Stimulated activated CD4-positive, alpha-beta T cell treated with anti-CD3 and anti-CD28 coated beads, Interleukin-2, amount 100 ng/mL, for 4 hours (primary cell): ENCODE data around the gene ATP10A.
"Not testable (repeated sequence)": the region's sequence is repeated elsewhere in the genome, so short reads cannot be mapped to it uniquely, and the experiment has no call there.

Experiments used
- DNase-seq: peaks from one replicate; pipeline ENCODE4 v3.0.0-alpha.2; 2020; ENCODE audit warnings: low read depth

Gene ATP10A

DNA sequence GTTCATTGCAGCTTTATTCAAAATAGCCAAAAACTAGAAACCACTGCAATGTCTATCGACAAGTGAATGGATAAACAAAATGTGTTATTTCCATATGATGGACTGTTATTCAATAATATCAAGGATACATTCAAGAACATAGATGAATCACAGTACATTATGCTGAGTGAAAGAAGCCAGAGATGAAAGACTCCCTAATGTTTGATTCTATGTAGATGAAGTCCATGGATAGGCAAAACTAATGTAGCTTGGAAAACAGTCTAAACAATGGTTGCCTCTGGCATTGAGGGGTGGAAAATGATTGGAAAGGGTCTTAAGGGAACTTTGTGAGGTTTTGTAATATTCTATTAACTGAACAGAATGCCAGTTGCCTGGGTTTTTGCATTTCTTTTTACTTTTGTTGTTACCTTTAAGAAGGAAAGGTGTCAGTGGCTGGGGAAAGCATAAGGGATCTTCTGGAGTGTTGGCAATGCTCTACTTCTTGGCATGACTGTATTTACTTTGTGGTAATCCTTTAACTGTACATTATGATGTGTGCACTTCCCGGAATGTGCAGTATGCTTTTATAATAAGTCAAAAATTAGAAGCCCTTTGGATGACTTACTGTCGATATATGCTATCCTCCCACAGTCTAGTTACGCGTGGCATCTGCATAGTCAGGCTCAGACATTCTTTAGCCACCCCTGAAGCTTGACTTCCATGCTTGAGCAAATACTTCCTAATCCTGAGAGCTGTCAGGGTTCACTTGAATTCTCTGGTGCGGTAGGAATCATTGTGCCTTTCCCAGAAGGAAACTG is 20.5 kb upstream of the ATP10A start:
- DNase-seq, result no peak

DNA sequence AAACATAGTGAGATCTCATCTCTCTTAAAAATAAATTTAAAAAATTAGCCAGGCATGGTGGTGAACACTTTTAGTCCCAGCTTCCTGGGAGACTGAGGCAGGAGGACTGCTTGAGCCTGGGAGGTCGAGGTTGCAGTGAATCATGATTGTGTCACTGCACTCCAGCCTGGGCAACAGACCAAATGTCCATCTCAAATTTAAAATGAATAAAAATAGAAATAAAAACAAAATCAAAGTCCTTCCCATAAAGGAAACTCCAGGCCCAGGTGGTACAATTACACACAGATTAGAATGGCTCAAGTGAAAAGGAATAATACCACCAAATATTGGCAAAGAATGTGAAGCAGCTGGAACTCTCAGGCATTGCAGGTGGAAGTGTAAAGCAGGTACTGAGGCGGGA is 19.3 kb upstream of the ATP10A start:
- no peak for DNase-seq

DNA sequence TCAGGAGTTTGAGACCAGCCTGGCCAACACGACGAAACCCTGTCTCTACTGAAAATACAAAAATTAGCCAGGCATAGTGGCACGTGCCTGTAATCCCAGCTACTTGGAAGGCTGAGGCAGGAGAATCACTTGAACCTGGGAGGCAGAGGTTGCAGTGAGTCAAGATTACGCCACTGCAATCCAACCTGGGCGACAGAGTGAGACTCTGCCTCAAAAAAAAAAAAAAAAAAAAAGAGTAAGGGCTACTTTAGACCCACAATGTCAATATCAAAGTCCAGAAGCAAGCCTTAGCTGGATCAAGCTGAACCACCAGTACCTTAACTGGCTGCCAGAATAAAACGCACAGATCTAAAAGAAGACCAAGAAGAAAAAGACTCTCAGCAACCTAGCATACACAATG is 17.8 kb upstream of the ATP10A start:
- not testable (repeated sequence) for DNase-seq

DNA sequence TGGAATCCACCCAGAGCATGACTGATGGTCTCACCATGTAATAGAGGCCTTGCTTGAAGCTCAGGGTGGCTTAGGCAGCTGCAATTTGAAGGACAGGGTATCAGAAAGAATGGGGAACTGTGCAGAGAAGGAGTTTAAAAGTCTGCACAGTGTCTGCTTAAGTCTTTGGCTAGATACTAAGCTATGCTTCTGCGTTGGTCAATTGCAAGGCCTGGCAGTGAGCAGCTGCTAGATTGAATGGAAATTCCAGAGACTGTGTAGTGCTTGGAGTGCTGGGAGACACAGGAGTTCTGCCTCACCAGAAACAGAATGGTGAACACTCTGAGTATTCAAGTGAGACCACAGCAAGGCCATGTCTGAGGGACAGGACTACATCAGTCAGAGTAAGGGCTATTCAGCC is 17.3 kb upstream of the ATP10A start:
- DNase-seq, result no peak

DNA sequence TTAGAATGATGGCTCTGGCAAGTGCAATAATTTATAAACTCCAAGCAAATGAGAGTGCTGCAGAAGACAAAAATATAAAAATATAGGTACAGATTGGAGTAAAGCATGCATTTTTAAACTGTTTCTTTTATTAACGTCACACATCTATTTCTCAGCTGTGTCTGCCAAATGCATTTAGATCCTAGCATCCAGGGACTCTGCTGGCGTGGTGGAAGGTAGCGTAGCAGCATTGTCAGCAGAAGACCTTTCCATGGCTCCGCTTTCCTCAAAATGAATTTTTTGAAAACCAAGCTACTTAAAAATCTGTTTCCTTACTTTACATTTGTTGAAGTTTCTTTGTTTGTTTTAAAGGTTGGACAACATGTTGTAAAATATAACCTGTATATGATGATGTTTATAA is 16.3 kb upstream of the ATP10A start:
- no peak for DNase-seq

DNA sequence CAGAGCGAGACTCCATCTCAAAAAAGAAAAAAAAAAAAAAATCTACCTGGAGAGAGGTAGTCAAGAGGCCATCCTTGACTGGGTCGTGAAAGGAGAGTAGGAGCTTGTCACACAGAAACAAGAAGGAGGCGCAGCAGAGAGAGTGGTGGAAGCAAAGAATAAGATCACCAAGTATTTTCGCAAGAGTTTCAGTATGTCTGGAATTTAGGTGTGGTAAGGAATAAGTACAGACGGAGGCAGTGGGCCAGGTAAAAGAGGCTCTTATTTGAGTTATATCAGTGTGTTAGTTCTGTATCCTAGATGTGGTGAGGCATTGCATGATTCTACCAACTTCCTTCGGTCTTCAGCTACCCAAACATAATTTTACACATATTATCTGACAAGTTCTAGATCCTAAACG is 14.6 kb upstream of the ATP10A start:
- DNase-seq, result no peak

DNA sequence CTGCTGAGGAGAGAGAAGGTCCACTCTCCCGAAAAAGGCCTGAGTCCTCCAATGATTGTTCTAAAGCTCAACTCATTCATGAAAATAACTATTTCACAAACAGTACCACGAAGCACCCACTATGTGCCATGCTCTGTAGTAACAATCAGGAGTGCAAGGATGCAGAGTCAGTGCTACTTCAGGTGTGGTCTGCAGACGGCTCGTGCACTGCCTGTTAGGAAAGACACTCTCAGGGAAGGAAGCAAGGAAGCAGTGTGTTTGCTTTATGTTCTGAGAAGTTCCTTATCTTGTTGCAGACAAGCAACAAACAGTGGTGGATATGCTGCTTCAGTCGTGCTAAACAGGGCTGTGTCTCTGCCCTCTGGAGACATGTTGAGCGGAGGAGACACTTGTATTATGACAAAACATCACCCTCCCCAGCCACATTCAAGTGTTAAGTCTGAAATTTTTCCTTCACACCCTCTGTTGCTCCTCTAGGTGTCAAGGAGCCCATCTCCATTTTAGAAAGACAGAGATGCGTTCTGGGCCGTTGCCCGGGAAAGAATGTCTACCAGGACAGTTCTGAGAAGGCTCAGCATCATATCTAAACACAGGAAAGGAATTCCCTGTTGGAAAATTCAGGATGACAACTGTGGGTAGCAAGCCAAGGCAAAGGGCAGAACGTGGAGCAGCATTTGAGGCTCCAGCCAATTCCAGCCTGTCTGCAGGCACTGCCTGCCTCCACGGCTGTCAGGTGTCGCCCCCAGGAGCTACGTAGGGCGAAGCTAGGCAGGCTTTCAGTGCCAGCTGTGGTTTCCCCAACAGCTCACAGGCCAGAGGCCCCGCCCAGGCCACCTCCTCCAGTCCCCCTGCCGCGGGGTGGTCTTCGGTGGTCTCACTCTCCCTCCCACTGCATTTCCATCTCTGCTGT is 13.4 kb upstream of the ATP10A start:
- no peak for DNase-seq

DNA sequence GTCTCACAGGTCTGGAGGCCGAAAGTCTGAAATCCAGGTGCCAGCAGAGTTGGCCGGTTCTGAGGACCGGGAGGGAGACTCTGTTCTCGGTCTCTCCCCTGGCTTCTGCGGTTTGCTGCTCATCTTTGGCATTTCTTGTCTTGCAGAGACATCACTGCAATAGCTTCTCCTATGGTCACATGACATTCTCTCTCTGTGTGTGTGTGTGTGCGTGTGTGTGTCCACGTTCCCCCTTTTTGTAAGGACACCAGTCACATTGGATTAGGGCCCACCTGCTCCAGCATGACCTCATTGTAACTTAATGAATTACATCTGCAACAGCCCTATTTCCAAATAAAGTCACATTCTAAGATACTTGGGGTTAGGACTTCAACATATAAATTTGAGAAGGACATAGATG is 12.4 kb upstream of the ATP10A start:
- no peak for DNase-seq

DNA sequence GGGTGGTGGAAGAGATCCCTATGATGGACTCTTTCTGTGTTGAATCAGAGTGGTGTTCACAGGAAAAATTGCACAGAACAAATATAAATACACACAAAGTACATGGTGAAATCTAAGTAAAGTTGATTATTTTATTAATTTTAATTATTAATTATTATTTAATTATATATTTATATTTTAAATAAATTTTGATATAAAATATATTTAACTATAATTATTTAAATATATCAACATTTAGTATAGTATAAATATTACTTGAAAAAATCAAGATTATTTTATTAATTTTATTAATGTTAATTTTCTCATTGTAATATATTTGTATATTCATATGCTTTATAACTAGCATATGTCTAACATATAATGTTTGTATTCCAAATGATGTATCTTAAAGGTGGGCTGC is 11.3 kb upstream of the ATP10A start:
- no peak for DNase-seq

DNA sequence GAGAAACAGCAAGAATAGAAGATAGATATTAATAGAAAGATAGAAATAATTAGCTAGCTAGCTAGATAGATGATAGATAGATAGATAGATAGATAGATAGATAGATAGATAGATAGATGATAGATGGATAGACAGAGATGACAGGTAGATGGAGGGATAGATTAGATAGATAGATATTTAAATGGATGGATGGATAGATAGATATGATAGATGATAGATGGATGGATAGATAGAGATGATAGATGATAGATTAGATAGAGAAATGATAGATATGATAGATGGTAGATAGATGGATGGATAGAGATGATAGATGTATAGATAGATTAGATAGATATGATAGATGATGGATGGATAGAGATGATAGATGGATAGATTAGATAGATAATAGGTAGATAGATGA is 8.3 kb upstream of the ATP10A start:
- no peak for DNase-seq

DNA sequence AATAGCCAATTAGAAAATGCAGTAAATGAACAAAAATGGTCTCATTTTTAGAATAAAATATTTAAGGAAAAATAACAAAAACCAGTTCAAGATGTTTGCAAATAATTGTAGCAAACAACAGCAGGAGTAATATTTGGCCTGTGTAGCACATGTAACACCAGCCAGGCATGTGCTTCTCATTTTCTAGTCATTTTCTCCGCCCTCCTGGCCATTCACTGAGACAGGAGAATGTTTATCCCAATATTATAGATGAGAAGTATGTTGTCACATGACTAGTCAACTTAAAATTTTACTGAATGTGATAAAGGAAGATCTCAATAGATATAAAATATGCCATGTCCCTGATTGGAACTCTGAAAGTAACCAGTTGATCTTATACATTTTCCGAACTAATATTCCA is 7.8 kb upstream of the ATP10A start:
- DNase-seq, result no peak

DNA sequence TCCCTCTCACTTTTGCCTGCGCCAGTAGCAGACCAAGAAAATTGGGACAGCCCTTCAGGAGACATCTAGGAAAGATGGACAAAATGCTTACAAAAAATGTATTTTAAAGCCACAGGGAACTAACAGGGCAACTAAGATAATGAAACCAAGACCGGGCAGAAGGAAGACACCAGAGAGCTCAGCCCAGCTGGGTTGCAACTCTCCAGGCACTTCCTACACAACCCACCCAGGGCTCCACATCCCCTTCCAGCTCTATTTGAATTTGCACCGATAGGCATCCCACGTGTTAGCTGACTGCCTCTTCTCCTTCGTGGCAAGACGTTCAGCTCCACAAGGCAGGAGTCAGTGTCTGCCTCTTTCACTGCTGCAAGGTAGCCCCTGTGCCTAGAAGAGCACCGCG is 6.6 kb upstream of the ATP10A start:
- no peak for DNase-seq

DNA sequence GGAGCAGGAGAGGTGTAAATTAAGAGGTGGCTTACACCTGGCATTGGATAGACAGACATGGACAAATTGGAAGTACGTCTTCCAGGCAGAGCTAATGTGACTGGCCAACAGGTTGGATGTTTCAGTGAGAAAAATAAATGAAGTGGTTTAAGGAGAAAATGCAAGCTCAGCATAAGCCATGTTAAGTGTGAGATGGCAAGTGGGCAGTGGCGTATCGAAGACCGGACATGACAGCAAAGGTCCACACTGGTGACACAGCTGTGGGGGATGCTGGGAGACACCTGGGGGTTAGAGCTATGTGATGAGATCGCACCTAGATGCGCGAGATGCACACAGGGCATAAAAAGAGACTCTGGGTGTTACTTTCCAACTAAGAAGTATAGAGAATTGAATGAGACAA is 3.7 kb upstream of the ATP10A start:
- DNase-seq, result no peak

DNA sequence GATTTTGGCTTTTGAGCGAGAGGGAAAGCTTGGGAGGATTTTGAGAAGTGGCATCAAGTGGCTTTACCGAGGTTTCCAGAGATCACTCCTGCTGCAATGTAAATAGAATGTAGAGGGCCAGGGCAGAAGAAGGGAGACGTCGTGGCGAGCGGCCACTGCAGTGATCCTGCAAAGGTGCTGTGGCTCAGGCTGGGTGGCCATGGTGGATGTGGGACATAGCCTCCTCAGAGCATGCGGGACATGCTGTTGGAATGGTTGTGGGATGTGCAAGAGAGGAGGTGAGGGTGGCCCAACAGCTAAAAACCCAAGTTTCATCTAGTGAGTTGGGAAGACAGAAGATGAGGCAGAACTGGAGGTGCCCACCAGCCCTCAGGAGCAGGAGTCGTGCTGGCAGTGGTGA is 3.1 kb upstream of the ATP10A start:
- DNase-seq, result no peak

DNA sequence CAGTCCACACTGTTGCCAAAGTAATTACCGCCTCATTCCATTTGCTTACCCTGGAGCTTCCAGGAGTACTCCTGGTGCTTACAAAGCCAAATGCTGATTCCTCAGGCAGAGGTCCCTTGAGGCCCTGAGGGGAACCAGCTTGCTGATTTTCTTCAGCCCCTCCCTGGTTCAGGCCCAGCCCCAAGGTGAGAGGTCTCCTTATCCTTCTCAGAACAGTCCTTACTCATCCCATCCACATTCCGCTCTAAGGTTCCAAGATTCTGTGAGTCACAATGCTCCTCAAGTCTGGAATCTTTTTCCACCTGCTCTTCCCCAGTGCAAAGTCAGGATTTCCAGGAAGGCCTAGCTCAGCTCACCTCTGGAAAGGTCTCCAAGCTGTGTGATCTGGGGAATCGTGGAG is 1.8 kb upstream of the ATP10A start:
- DNase-seq, result no peak

DNA sequence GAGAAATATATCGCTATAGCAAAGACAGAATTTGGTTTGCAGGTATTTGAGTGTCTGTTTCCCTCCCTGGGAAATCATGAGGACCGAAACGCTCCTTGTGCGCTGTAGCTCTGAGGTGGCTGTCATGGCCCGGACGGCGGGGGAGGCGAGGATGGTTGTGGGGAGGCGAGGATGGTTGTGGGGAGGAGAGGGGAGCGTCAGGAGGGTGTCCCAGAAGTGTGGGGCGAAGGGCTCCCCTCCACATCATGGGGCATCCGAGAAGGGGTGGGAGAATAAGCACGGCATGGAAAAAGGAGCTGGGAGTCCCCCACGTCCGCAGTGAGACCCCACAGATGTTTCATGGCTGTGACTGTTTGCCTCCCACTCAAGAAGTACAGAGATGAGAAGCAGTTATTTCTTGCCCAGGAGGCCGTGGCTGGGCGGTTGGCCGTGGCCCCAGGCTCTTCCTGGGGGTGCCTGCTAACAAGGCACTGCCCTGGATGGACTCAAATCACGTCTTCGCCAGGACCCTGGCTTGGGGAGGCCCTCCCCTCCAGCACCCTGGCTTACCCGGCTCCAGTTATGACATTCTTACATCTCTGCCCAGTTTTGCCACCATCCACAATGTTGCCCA is 947 bp upstream of the ATP10A start:
- DNase-seq, result no peak

DNA sequence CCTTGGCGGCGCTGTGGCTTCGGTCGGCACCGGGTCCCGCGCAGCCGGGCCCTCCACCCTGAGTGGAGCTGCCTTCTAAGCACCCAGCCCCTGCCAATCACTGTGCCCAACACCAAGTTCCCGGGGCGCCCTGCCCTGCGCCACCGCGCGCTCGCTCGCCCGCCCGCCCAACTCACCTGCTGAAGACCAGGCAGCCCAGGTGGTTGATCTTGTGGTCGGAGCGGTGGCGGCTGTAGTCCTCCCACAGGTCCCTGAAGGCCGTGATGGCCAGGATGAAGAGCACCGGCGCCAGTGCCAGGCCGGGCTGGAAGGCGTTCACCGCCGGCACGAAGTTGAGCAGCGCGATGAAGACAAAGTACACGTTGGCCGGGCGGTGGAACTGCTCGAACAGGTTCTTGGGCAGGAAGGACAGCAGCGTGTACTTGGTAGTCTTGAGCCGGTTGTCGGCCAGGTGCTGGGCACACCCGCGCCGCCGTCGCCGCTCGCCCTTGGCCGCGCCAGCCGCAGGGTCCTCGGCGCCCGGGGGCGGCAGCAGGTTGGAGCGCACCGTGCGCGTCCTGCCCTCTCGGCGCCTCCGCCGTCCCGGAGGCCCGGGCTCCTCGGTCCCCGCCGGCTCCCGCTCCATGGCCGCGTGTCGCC is 536 bp downstream of the ATP10A start:
- peak; percentile 44 for DNase-seq

DNA sequence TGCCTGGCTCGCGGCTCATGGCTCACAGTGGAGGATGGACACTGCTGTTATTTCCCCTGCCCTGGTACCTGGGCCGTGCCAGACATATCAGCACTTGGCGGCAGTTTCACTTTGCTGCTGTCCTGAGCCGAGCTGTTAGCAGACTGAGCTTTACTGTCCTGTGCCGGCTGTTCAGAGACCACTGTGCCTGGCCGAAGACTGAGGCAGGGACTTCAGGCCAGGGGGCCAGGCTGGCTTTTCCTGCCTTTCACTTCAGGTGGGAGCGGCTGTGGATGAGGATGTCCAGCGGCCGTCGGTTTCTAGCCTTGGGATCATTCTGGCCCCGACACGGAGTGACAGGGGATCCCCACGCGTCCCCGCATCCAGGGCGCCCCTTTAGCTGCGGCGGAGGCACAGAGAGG is 1.1 kb downstream of the ATP10A start:
- no peak for DNase-seq

DNA sequence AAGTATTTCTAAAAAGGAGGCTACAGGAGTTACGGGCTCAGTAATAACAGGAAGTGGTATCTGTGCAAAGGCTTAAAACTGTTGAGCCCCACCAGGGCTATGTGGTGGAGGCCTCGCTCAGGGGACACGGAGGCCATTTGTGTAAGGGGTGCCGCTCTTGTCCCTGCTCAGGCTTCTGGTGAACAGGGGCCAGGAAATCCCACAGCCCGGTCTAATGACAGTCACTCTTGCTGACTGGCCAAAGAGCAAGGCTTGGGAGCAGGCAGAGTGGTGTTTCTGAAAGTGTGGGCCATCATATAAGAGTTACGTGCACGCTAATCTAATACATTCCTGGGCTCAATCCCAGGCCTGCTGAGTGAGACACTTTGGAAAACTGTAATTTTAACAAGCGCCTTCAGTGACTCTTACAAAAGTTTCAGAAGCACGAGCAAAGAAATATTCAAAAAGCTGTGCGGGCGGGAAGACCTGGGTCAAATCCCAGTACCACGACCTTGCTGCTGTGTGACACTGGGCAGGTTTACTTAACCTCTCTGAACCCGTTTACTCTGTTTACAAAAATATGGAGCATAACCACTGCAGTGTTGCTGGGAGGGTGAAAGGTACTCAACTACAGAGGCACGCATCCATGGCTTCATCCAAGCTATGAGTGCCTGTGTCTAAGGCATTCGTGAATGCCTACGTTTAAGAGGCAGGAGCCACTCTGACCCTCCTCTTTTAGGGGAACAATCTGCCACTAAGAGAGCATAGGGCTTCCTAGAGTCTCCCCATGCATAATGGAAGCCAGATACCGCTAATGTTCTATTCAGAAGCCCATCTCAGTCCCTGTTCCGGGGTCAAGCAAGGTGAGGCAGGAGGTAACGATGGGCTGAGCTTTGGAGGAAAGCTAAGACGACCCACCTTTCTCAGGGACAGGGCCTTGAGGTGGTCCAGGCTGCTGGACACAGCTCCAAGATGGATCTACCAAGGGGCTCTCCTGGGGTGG is 2.0 kb downstream of the ATP10A start:
- no peak for DNase-seq

DNA sequence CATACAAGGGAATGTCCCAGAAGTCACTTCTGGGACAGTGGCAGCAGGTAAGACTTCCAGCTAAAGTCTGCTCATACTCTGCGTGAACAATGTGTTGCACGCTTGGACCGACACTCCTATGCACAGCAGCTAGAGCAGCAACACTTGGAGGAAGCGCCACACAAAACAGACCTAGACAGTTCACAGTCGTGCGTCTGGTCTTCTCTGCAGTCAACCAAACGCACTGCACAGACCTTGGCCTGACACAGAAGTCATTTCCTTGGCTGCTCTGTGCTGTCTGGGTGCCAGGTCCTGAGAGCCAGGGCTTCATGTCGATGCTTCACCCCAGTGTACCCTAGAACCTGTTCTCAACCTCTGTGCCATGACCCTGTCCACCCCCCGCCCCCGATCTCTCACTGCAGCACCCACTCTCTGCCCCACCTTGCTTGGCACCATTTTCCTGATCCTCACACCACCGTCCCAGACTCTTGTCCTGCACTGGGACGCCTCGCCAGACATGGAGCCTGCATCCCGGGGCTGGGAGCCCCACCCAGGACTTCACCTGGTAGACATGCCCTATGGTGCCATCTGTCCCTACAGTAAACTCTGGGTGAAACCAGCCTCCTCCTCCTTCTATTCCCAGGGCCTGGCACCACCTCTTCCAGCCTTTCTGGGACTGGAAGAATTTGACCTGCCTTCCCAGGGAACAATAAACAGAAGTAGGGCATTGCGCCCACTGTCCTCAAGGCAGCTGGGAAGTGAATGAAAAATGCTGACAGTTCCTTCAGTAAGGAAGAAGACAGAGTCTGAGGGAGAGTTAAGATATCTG is 3.1 kb downstream of the ATP10A start:
- DNase-seq, result no peak
